ENCODE data around the gene DUSP19.

DNA sequence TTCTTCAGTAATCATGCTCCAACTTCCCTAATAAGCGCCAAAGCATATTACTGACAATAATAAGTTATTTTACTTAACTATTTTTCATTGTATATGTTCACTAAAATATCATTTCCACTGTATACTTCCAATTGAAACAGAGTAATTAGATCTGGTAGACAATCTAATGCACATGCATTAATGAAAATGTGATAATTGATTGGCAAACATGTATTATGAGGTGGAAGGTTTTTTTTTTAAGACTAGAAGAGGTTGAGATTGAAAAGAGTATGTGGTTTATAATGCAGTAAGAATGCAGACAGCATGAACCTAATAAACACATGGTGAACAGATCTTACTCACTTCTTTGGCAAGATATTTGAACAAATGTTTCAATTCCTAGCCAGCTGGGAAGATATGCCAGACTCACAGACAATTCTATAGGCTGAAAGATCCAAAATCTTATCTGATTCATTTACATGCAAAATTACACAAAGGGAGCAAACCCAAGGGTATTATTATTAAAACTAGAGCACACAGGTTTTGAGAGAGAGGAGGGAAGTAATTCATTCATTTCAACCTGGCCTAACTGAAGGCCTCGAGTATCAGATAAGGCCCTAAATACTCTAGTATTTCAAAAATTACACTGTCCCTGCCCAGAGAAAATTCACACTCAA is 43.1 kb upstream of the DUSP19 start:
- no peak for TF ChIP-seq YY1 (IDR thresholded peaks at IDR 0.05; ENCODE audit: insufficient read depth, insufficient read length)
- TF ChIP-seq SUZ12 (IDR thresholded peaks at IDR 0.05; ENCODE audit: extremely low read depth, insufficient read depth, insufficient read length), result no peak
- TF ChIP-seq ZNF274 (IDR thresholded peaks at IDR 0.05; ENCODE audit: low read depth, low read length), result no peak
